BE2C (cell line): ENCODE measurements around the gene PCBP2.
"Not testable (repeated sequence)": the region's sequence is repeated elsewhere in the genome, so short reads cannot be mapped to it uniquely, and the experiment has no call there.

Experiments used
- DNase-seq: peaks from one replicate; pipeline ENCODE4 v3.0.0-alpha.2; 2020
- H3K27me3 ChIP-seq: fragments of 250-450 bp; sonication (Bioruptor Pico); 2 replicates; pipeline ENCODE4 v1.5.1; 2020; ENCODE audit warnings: mild to moderate bottlenecking
- H3K36me3 ChIP-seq: fragments of 250-450 bp; sonication (Bioruptor Pico); 2 replicates; pipeline ENCODE4 v1.5.1; 2020; ENCODE audit warnings: mild to moderate bottlenecking
- H3K4me1 ChIP-seq: fragments of 250-450 bp; sonication (Bioruptor Pico); 2 replicates; pipeline ENCODE4 v1.5.1; 2020
- H3K4me3 ChIP-seq: 2 replicates; pipeline ENCODE4 v1.5.1; 2011; ENCODE audit warnings: low read depth, low read length
- H3K9me3 ChIP-seq: fragments of 250-450 bp; sonication (Bioruptor Pico); 2 replicates; pipeline ENCODE4 v1.5.1; 2020
- TF ChIP-seq, protein P1 (sequence below): IDR thresholded peaks from 2 replicates; pipeline ENCODE4 v1.5.1; 2012; ENCODE audit warnings: mild to moderate bottlenecking, low read depth, low read length

Gene PCBP2

GRCh38 chr12:53443955-53444354 is 7.9 kb upstream of the PCBP2 start:
- Histone ChIP-seq H3K4me3 (no peak overlapping the region), H3K27me3 (no peaks in the 10 kb centered on the region), H3K4me1 (no peaks in the 10 kb centered on the region; the same call in 1 of the 2 replicates), H3K9me3 (peaks cover 3% of the 10 kb centered on the region), H3K36me3 (peaks cover 7% of the 10 kb centered on the region)
- TF ChIP-seq, protein P1, sequence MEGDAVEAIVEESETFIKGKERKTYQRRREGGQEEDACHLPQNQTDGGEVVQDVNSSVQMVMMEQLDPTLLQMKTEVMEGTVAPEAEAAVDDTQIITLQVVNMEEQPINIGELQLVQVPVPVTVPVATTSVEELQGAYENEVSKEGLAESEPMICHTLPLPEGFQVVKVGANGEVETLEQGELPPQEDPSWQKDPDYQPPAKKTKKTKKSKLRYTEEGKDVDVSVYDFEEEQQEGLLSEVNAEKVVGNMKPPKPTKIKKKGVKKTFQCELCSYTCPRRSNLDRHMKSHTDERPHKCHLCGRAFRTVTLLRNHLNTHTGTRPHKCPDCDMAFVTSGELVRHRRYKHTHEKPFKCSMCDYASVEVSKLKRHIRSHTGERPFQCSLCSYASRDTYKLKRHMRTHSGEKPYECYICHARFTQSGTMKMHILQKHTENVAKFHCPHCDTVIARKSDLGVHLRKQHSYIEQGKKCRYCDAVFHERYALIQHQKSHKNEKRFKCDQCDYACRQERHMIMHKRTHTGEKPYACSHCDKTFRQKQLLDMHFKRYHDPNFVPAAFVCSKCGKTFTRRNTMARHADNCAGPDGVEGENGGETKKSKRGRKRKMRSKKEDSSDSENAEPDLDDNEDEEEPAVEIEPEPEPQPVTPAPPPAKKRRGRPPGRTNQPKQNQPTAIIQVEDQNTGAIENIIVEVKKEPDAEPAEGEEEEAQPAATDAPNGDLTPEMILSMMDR, result no peak
- no peak for DNase-seq

DNA sequence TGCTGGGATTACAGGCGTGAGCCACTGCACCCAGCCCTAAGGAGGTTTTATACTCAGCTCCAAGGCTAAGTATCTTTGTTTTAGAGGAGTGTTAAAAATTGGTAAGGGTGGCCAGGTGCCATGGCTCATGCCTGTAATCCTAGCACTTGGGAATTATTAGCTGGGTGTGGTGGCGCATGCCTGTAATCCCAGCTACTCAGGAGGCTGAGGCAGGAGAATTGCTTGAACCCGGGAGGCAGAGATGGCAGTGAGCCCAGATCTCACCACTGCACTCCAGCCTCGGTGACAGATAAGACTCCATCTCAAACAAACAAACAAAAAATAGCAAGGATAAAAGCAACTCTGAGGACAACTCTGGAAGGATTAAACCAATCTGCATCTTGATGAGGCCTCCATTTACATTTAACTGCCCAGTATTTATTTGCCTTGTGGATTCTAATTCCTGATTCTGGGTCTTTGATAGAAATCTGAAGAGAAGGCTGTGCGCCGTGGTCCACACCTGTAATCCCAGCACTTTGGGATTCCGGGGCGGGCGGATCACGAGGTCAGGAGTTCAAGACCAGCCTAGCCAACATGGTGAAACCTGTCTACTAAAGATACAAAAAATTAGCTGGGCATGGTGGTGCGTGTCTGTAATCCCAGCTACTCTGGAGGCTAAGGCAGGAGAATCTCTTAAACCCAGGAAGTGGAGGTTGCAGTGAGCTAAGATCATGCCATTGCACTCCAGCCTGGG is 7.1 kb upstream of the PCBP2 start:
- not testable (repeated sequence) for H3K9me3 ChIP-seq, H3K36me3 ChIP-seq, DNase-seq

GRCh38 chr12:53450936-53451335 is 966 bp upstream of the PCBP2 start:
- Histone ChIP-seq H3K9me3 (no peaks in the 10 kb centered on the region), H3K27me3 (no peaks in the 10 kb centered on the region; the same call in 1 of the 2 replicates), H3K4me1 (peaks cover 19% of the 10 kb centered on the region), H3K4me3 (no peak overlapping the region), H3K36me3 (peaks cover 28% of the 10 kb centered on the region)
- DNase-seq, result no peak
- TF ChIP-seq, protein P1, result no peak

More for the DNA sequence above, 7.1 kb upstream of the PCBP2 start:
- H3K4me1 ChIP-seq, H3K27me3 ChIP-seq, H3K4me3 ChIP-seq: not testable (repeated sequence)

- TF ChIP-seq, protein P1, result 0 out of 2 replicates have a peak, but pooled peaks have one; percentile 11
Observed at GRCh38 chr12:53452159-53453077, 516 bp downstream of the PCBP2 start.

DNA sequence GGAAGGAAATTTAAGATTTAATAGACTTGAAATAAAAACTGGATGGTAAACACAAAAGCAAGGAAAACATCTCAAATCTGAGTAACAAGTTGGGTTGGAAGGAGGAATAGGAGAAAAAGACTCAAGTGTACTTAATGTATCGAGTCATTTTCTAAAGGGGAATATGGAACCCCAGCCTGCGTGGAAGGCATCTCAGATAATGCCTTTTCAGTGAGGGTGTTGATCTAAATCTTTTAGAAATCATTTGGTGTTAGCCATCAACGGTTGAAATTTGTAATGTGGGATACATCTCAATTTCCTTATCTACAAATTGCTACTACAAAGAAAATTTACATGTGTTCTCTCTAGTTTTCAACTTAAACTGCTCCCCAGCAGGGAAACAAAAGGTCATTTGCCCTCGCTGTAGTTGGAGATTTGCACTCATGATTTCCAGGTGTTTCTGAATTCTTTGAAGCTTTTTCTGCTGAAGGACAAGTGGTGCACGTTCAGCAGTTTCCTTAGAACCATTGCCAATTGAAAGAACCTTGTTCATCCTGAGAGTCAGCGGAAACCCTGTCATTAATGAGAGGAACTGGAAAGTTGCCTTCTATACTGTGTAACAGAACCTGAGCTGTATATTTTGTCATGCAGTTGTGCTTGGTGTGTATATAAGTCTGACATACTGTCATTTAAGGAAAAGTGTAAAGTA is 2.2 kb downstream of the PCBP2 start:
- Histone ChIP-seq H3K9me3 (no peaks in the 10 kb centered on the region), H3K4me3 (peak overlapping the region; percentile 97), H3K4me1 (peaks cover 27% of the 10 kb centered on the region), H3K36me3 (peaks cover 60% of the 10 kb centered on the region), H3K27me3 (no peaks in the 10 kb centered on the region; the same call in 1 of the 2 replicates)
- DNase-seq, result no peak
- TF ChIP-seq, protein P1, result no peak

More at GRCh38 chr12:53452159-53453077, 516 bp downstream of the PCBP2 start:
- Histone ChIP-seq H3K4me1 (peaks cover 27% of the 10 kb centered on the region), H3K9me3 (no peaks in the 10 kb centered on the region), H3K36me3 (peaks cover 43% of the 10 kb centered on the region), H3K27me3 (no peaks in the 10 kb centered on the region; the same call in 1 of the 2 replicates), H3K4me3 (peak overlapping the region; percentile 97)
- peak; percentile 91 for DNase-seq

DNA sequence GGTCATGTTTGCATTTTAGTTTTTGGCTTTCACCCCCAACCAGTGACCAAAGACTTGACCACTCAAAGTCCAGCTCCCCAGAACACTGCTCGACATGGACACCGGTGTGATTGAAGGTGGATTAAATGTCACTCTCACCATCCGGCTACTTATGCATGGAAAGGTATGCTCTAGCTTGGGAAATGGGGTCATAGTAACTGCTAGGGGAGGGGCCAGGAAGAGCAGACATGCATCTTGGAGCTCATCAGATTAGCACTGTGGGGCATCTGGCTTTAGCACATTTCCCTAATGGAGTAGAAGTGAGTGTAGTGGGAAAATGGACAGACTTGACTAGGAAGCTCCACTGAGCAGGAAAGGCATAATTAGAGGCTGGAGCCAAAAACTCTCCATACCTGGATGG is 2.8 kb downstream of the PCBP2 start:
- peaks cover 66% of the 10 kb centered on the region for H3K36me3 ChIP-seq
- no peaks in the 10 kb centered on the region; the same call in 1 of the 2 replicates for H3K27me3 ChIP-seq
- peaks cover 27% of the 10 kb centered on the region for H3K4me1 ChIP-seq
- H3K9me3 ChIP-seq, result no peaks in the 10 kb centered on the region
- TF ChIP-seq, protein P1, result no peak
- peak overlapping the region; percentile 97; the same call in 1 of the 2 replicates for H3K4me3 ChIP-seq
- peak; percentile 52 for DNase-seq
